SIG-M5 treated with dmso at 0.1 percent for 504 hours (cell line): Measurements from ENCODE around the gene SLC16A13.
"Not testable (repeated sequence)": the region's sequence is repeated elsewhere in the genome, so short reads cannot be mapped to it uniquely, and the experiment has no call there.

Source experiments
- DNase-seq: peaks from one replicate; lab custom pipeline; 2025; ENCODE audit not compliant: unreplicated experiment; lab: John Stamatoyannopoulos, UW

The SLC16A13 gene

DNA sequence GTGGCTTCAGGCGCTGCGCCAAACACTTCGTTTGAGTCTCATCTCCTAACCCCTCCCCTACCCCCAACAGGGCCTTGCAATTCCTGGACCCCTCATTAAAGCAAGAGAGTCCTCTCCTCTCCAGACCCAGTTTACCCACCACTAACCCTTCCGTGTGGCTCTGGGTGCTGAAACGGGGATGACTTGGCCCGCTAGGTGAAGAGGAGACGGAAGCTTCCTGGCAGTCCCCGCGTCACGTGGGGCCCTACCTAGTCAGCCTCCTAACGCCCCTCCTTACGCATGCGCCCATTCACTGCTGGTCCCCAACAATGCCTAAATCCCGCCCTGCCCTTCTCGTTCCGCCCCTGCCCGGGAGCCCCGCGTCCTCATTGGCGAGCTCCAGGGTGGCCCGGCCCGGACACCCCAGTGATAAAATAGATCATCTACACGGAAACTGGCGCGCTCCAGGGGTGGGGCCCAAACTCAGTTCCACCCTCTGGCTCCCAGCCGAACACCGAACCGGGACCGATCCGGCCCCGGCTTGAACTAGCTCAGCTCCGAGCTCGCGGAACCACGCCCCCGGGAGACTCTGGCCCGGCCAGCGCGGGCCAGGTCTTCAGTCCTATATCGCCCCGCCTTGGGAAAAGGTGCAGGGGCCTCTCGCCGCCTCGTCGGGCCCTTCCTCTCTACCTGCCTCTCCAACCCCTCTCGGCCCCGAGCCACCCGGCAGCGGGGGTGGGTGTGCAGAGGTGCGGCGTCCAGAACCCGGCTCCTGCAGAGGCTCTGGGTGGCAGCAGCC lies at the start of gene SLC16A13:
SLC16A13 (plus strand) TSS at position 425 of the 778 bp plus-strand sequence. CDS start 368 bp downstream, outside the sequence.
- DNase-seq = peak; percentile 97

DNA sequence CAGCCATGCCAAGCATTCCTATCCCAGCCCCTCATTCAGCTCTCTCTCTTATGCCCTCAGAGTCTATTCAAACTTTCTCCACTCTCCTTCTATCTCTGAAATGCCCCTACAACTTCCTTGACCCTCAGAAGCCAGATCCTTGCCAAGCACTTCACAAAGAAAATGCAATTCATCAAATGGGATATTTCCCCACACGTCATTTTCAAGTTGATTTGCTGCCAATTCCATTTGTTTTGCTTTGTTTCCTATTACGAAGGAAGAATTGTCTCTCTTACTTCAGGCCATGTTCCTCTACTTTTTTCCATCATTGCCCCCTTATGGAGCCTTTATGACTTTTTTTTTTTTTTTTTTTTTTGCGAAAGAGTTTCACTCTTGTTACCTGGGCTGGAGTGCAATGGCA lies 49.1 kb upstream of the SLC16A13 start:
- no peak for DNase-seq

DNA sequence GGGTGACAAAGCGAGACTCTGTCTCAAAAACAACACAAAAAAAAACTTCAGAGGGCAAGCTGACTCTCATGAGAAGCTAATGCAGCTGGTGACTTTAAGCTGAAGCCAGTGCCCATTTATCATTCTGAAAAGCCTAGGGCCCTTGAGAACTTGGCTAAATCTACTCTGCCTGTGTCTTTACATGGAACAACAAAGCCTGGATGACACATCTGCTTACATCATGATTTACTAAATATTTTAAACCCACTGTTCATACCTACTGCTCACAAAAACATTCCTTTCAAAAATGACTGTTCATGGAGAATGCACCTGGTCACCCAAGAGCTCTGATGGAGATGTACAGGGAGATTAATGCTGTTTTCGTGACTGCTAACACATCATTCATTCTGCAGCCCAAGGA lies 46.0 kb upstream of the SLC16A13 start:
- no peak for DNase-seq

DNA sequence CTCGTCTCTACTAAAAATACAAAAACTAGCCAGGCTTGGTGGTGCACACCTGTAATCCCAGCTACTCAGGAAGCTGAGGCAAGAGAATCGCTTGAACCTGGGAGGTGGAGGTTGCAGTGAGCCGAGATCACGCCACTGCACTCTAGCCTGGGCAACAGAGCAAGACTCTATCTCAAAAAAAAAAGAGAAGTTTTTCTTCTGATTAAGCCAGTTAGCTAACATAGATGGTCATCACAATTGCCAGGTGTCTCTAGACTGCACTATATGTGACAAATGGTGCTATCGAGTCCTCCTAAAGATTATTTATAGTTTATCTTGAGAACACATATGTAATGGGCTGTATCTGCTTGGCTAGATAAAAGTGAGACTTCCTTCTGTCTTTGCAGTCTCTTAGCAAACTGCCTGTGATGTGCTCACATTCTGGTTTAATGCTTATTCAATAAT lies 42.2 kb upstream of the SLC16A13 start:
- DNase-seq = not testable (repeated sequence)

DNA sequence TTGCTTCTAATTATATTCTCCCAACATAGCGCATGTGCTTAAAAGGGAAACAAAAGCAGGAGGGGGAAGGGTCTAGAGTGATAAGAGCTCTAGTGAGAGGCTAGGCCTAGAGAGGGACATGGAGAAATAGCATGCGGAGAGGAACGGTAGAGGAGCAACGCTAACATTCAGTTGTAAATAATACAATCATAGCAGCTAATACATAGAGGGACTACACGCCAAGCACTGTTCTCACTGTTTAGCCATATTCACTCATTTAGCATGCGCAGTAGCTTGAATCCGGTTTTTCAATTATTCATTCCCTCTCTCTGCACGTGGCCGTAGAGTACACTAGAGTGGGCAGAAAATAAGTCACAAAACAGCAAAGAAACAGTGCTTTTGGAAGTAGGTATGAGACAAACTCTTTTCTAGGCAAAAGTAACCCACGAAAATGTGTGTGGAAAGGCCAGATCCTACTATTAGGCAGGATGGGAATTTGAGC lies 41.7 kb upstream of the SLC16A13 start:
- no peak for DNase-seq

DNA sequence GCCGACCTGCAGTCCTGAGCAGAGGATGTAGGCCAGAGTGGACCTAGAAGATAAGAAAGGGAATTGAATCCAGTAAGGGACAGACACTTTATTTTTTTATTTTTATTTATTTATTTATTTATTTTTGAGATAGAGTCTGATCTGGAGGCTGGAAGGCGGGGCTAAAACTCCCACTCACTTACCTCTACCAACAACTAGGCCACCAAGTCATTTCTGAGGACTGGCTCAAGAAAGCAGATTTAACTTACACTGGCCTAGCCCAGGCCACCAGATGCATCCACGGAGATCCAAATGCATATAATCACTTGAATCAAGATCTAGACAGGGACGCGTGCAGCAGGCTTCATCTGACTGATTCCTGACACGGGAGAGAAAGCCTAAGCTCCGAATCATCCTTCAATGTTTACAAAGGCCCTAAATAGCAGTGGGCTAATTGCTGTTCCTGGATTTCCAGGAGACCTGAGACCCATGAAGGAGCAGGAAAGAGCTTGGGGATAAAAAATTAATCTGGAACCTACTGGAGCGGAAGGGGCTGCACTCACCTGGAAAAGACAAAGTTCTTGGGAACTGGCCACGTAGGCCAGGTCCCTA lies 41.1 kb upstream of the SLC16A13 start:
- DNase-seq = no peak

DNA sequence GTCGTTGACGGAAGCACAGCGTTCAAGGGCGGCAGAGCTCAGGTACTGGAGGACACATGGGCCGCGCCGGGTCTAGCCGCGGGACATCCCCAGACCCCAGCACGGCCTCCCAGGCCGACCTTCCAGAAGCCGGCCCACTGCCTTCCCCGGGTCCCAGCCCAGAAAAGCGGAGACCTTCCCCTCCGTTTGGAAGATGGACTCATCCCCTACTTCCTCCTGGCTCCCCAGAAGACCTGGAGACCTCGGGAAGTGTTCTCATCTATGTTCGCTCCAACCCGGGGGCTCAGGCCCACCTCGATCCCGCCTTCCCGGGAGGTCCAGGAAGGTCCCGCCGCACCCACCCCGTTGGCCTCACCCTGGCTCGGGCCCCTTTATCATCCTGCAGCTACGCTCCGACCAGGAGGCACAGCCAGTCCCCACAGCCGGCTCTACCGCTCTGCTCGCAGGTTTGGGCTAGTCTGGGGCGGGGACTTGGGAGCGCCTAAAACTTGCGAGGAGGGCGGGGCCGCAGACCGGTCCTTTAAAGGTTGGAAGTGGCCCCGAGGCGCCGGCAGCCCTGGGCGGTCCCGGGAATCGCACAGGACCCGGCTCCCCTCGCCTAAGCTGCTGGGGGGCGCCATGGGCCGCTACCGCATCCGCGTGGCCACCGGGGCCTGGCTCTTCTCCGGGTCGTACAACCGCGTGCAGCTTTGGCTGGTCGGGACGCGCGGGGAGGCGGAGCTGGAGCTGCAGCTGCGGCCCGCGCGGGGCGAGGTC lies 40.1 kb upstream of the SLC16A13 start, which contains the start of gene ALOX12:
ALOX12 (plus strand) TSS at position 550 of the 756 bp plus-strand sequence; CDS start at position 619, 69 bp downstream.
- no peak for DNase-seq

DNA sequence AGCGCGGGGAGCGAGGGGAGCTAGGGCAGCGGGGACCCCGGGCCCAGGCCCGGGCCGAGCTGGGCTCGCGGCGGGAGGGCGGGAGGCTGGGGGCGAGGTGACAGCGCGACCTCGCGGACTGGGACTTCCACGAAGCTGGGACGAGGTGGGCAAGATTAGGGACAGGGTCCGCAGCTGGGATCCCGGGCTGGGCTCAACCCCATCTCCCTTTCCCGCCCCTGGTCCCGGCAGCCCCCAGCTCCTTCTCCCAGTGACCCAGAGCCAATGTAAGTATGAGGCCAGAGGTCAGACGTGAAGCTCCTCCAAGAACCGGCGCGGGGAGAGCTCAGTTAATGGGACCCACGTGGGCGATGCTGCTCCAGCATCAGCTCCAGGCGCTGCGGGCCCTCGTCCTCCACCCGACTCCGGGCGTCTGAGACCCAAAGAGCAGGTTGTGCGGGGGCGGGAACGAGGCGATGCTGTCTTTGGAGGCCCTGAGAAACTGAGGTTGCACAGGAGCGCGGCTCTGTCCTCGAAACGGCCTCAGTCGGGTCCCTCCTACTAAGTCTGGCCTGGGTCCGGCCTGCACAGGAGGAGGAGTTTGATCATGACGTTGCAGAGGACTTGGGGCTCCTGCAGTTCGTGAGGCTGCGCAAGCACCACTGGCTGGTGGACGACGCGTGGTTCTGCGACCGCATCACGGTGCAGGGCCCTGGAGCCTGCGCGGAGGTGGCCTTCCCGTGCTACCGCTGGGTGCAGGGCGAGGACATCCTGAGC lies 39.4 kb upstream of the SLC16A13 start:
- no peak for DNase-seq

- no peak for DNase-seq
These were observed 38.6 kb upstream of the SLC16A13 start for GRCh38 chr17:6997171-6997570.

GRCh38 chr17:6998855-6999508 lies 36.8 kb upstream of the SLC16A13 start:
- DNase-seq = no peak

DNA sequence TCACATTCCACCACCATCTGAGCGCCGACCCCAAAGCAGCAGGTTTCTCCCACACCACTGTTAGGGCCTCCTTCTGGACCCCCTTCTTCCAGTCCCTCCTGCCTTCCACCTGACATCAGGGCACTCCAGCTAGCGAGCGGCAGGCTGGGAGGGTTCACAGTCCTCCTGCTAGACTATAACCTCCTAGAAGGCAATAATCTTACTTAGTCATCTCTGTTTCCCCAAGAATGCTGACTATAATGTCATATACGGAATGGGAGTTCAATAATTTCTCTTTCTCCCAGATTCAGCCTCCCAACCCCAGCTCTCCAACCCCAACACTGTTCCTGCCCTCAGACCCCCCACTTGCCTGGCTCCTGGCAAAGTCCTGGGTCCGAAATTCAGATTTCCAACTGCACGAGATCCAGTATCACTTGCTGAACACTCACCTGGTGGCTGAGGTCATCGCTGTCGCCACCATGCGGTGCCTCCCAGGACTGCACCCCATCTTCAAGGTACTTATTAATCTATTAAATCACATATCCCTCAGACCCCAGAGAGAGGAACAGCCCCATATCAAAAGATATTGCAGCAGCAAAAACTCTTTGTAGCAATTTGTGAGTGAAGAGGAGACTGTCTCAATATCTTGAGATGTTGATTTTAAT lies 34.4 kb upstream of the SLC16A13 start:
- no peak for DNase-seq

GRCh38 chr17:7002288-7003047 lies 33.3 kb upstream of the SLC16A13 start:
- no peak for DNase-seq

GRCh38 chr17:7003745-7004144 lies 32.1 kb upstream of the SLC16A13 start:
- no peak for DNase-seq

DNA sequence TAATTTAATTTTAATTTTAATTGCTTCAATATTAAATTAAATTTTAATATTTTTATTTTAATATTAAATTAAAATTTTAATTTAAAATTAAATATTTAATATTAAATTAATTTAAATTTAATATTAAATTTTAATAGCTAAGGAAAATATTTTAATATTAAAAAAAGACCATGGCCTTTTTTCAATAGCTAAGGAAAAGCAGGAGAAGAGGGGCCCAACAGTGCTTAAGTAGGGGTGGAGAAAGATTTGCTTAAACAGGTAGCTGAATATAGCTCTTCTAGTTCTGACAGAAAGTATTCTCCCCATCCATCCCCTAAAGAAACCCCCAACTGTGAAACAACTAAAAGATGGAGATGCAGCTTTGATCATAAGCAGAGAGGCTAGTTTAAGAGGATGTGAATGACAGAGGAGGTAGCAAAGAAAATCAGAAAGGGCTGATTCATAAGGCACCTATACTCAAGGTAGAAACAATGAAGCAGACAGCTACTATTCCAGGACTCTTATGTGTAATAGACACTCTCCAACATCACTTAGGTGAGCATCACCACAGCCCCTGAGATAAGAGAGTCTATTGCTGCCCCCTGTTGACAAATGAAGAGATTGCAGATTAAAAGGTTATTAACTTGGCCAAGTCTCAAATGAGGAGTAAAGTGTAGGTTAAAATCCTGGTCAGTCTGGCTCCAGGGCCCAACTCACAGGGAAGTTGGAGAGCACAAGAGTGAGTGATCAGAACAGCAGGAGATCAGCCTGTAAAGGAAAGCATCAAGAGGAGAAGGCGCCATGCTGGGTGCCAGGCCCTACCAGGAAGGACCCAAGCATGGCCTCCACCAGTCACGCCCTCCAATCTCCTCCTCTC lies 31.2 kb upstream of the SLC16A13 start:
- peak; percentile 69 for DNase-seq

DNA sequence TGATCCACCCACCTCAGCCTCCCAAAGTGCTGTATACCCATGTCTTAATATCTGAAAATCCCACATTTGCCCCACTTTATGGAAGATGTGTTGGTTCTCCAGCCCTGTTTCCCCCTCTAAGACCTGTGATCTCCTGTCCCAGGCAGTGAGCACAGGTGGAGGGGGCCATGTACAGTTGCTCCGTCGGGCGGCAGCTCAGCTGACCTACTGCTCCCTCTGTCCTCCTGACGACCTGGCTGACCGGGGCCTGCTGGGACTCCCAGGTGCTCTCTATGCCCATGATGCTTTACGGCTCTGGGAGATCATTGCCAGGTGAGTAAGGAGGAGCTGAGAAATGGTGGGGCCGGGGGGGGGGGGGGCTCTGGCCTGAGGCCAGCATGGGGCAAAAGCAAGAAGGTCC lies 30.1 kb upstream of the SLC16A13 start:
- DNase-seq = no peak

DNA sequence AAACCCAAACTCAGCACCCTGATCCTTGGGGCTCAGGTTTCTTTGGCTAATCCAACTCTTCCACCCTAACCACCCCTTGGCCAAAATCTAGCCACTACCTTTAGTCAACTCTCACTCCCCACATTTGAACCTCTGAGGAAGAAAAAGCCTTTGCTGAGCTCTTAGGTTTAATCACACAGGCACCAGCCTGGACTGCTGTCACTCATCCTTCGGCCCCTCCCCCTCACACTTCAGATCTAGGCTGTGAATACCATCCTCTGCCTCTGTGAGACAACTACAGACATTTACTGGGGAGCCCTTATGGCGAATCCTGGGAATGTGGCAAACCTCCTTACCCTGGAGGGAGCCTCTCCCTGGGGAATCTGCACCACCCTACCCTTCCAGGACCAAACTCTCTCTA lies 28.7 kb upstream of the SLC16A13 start:
- no peak for DNase-seq

DNA sequence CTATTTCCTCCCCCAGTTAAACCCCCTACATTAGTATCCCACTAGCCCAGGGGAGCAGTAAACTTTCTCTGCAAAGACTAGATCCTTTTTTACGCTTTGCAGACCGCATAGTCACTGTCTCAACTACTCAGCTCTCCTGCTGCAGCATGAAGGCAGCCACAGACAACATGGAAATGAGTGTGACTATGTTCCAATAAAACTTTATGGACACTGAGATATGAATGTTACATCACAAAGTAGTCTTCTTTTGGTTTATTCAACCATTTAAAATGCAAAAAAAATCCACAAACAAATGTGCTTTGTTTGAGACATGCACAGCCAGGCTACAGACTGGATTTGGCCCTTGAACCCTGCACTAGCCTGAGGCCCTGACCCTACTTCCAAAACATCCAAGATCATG lies 25.3 kb upstream of the SLC16A13 start:
- DNase-seq = no peak

GRCh38 chr17:7011415-7011814 lies 24.4 kb upstream of the SLC16A13 start:
- no peak for DNase-seq
